MM.1S (cell line): ENCODE results near the gene PROC.

Experiments used
- DNase-seq: peaks from one replicate; pipeline ENCODE4 v3.0.0-alpha.2; 2015
- H2AFZ ChIP-seq: fragments of 300-600 bp; sonication (generic); 2 replicates; pipeline ENCODE4 v1.6.0; 2016; ENCODE audit warnings: antibody characterized with exemption, low read length
- H3F3A ChIP-seq: fragments of 300-600 bp; sonication (generic); 2 replicates; pipeline ENCODE4 v1.6.1; 2016; ENCODE audit warnings: mild to moderate bottlenecking, antibody characterized with exemption, low read length, moderate library complexity, mixed read lengths; ENCODE audit not compliant: insufficient read depth
- H3K27ac ChIP-seq: fragments of 300-600 bp; sonication (generic); 2 replicates; pipeline ENCODE4 v1.5.1; 2016; ENCODE audit warnings: mild to moderate bottlenecking, low read length
- H3K27me3 ChIP-seq: fragments of 300-600 bp; sonication (generic); replicated peaks from 2 replicates; pipeline ENCODE4 v1.6.0; 2016; ENCODE audit warnings: low read length; ENCODE audit not compliant: insufficient read depth
- H3K36me3 ChIP-seq: fragments of 300-600 bp; sonication (generic); replicated peaks from 2 replicates; pipeline ENCODE4 v1.6.1; 2016; ENCODE audit warnings: mild to moderate bottlenecking, low read length, mixed read lengths; ENCODE audit not compliant: insufficient read depth
- H3K4me1 ChIP-seq: fragments of 300-600 bp; sonication (generic); 2 replicates; pipeline ENCODE4 v1.6.1; 2016; ENCODE audit warnings: low read length, mixed read lengths
- H3K4me2 ChIP-seq: fragments of 300-600 bp; sonication (generic); 2 replicates; pipeline ENCODE4 v1.6.0; 2016; ENCODE audit warnings: low read depth, low read length
- H3K4me3 ChIP-seq: fragments of 300-600 bp; sonication (generic); 2 replicates; pipeline ENCODE4 v1.5.1; 2016; ENCODE audit warnings: low read length, mixed read lengths
- H3K79me2 ChIP-seq: fragments of 300-600 bp; sonication (generic); 2 replicates; pipeline ENCODE4 v1.6.1; 2016; ENCODE audit warnings: mixed run types, low read length, mixed read lengths
- H3K9ac ChIP-seq: fragments of 300-600 bp; sonication (generic); 2 replicates; pipeline ENCODE4 v1.6.1; 2016; ENCODE audit warnings: low read length, mixed read lengths
- H3K9me2 ChIP-seq: fragments of 300-600 bp; sonication (generic); replicated peaks from 2 replicates; pipeline ENCODE4 v1.6.1; 2016; ENCODE audit warnings: mild to moderate bottlenecking, low read length, mixed read lengths; ENCODE audit not compliant: insufficient read depth
- H3K9me3 ChIP-seq: fragments of 300-600 bp; sonication (generic); replicated peaks from 2 replicates; pipeline ENCODE4 v1.6.1; 2016; ENCODE audit warnings: mild to moderate bottlenecking, low read length, mixed read lengths; ENCODE audit not compliant: insufficient read depth
- H4K20me1 ChIP-seq: fragments of 300-600 bp; sonication (generic); 2 replicates; pipeline ENCODE4 v1.6.1; 2016; ENCODE audit warnings: mild to moderate bottlenecking, low read length, moderate library complexity, mixed read lengths; ENCODE audit not compliant: insufficient read depth
- CTCF ChIP-seq: fragments of 300-600 bp; sonication (generic); IDR thresholded peaks from 2 replicates; pipeline ENCODE4 v1.5.1; 2016; ENCODE audit warnings: antibody characterized with exemption, low read length, mixed read lengths
- EZH2 ChIP-seq: fragments of 300-600 bp; sonication (generic); optimal IDR thresholded peaks from 2 replicates; pipeline ENCODE3; 2017; ENCODE audit warnings: low read depth, mild to moderate bottlenecking, antibody characterized with exemption, low read length, mixed read lengths
- EZH2phosphoT487 ChIP-seq: fragments of 300-600 bp; sonication (generic); IDR thresholded peaks from 2 replicates; pipeline ENCODE4 v1.6.1; 2018; ENCODE audit warnings: antibody characterized with exemption, low read length

PROC gene

GRCh38 chr2:127454595-127455565 is 36.7 kb downstream of the PROC start:
- no peaks in the 10 kb centered on the region for H4K20me1 ChIP-seq
- H3K9ac ChIP-seq: no peak overlapping the region

GRCh38 chr2:127455566-127456493 is 37.6 kb downstream of the PROC start:
- Histone ChIP-seq H3K9me2 (no peaks in the 10 kb centered on the region), H3K36me3 (no peaks in the 10 kb centered on the region), H3F3A (no peaks in the 10 kb centered on the region), H3K27me3 (no peaks in the 10 kb centered on the region), H3K4me2 (no peak overlapping the region), H3K27ac (no peak overlapping the region), H3K4me3 (no peak overlapping the region), H3K79me2 (no peaks in the 10 kb centered on the region), H3K4me1 (0 out of 2 replicates have a peak, but pooled peaks cover 7% of the 10 kb centered on the region), H4K20me1 (no peaks in the 10 kb centered on the region), H3K9me3 (no peaks in the 10 kb centered on the region), H3K9ac (no peak overlapping the region), H2AFZ (no peak overlapping the region)
- DNase-seq: no peak
- TF ChIP-seq CTCF (no peak), EZH2 (no peak), EZH2phosphoT487 (no peak)

More at GRCh38 chr2:127454595-127455565, 36.7 kb downstream of the PROC start:
- Histone ChIP-seq H3K4me3 (no peak overlapping the region), H3K4me2 (no peak overlapping the region), H2AFZ (no peak overlapping the region), H3K9me2 (no peaks in the 10 kb centered on the region), H3K9me3 (no peaks in the 10 kb centered on the region), H3K27me3 (no peaks in the 10 kb centered on the region), H3K36me3 (no peaks in the 10 kb centered on the region), H3F3A (no peaks in the 10 kb centered on the region), H3K27ac (no peak overlapping the region), H3K79me2 (no peaks in the 10 kb centered on the region), H3K4me1 (0 out of 2 replicates have a peak, but pooled peaks cover 7% of the 10 kb centered on the region)
- TF ChIP-seq EZH2: no peak
- no peak for TF ChIP-seq CTCF
- no peak for TF ChIP-seq EZH2phosphoT487
- DNase-seq: no peak

GRCh38 chr2:127456960-127457359 is 38.7 kb downstream of the PROC start:
- Histone ChIP-seq H3K4me3 (no peak overlapping the region), H3K9ac (no peak overlapping the region), H3K27me3 (no peaks in the 10 kb centered on the region), H3K4me1 (0 out of 2 replicates have a peak, but pooled peaks cover 7% of the 10 kb centered on the region), H3K79me2 (no peaks in the 10 kb centered on the region), H2AFZ (no peak overlapping the region), H3F3A (no peaks in the 10 kb centered on the region), H4K20me1 (no peaks in the 10 kb centered on the region), H3K9me2 (no peaks in the 10 kb centered on the region), H3K9me3 (no peaks in the 10 kb centered on the region), H3K27ac (no peak overlapping the region), H3K36me3 (no peaks in the 10 kb centered on the region), H3K4me2 (no peak overlapping the region)
- TF ChIP-seq CTCF (no peak), EZH2 (no peak), EZH2phosphoT487 (no peak)
- DNase-seq: no peak
